Panc1 (cell line): ENCODE data around the gene ANAPC16. TPM values are rescaled to one million over a fixed set of nuclear protein-coding genes. Genes with fewer than 3 reads are reported as not detected.

Experiments used
- ATAC-seq: fragments of 200-7000 bp; cut with Tn5 transposase; 2 replicates; pipeline ENCODE4 v1.9.1; 2020; ENCODE audit warnings: mild to moderate bottlenecking, moderate library complexity
- BruUV-seq: library from RNA; stranded (reverse); fragments of 400-500 nt; replicated peaks from 2 replicates; lab custom pipeline; 2021; lab: Mats Ljungman, UMichigan
- CTCF ChIA-PET: fragments of 300-600 bp; sonication (Branson Sonifier 250); formaldehyde crosslinking; loops from one replicate; lab custom pipeline; 2022; ENCODE audit warnings: antibody characterized with exemption; lab: Charles Lee
- POLR2A ChIA-PET: fragments of 300-600 bp; sonication (Branson Sonifier 250); formaldehyde crosslinking; loops from one replicate; lab custom pipeline; 2022; ENCODE audit warnings: antibody characterized with exemption; lab: Charles Lee
- DNase-seq: peaks from one replicate; pipeline ENCODE4 v3.0.0-alpha.2; 2010; ENCODE audit warnings: low read depth, low spot score
- H3K27ac ChIP-seq: 2 replicates; pipeline ENCODE4 v1.5.1; 2011; ENCODE audit warnings: mild to moderate bottlenecking, low read length, inconsistent platforms
- H3K27me3 ChIP-seq: fragments of 200-500 bp; sonication (Bioruptor generic); 2 replicates; pipeline ENCODE4 v1.6.0; 2014; ENCODE audit warnings: low read length, inconsistent platforms; ENCODE audit not compliant: control insufficient read depth, insufficient read depth
- H3K36me3 ChIP-seq: fragments of 200-500 bp; sonication (Bioruptor generic); 2 replicates; pipeline ENCODE4 v1.5.1; 2014; ENCODE audit warnings: inconsistent platforms, mild to moderate bottlenecking, low read length, moderate library complexity; ENCODE audit not compliant: control insufficient read depth, insufficient read depth
- H3K4me1 ChIP-seq: 2 replicates; pipeline ENCODE4 v1.5.1; 2011; ENCODE audit warnings: inconsistent platforms, mild to moderate bottlenecking, low read length, moderate library complexity; ENCODE audit not compliant: control insufficient read depth, insufficient read depth
- H3K4me3 ChIP-seq, 2 experiments: 2 replicates each; pipeline ENCODE4 v1.5.1; 2011 to 2012; ENCODE audit warnings: low read depth in 2 of 2, low read length in 2 of 2, mild to moderate bottlenecking in 2 of 2, inconsistent platforms in 1 of 2, moderate library complexity in 1 of 2
- H3K9me3 ChIP-seq: fragments of 200-500 bp; sonication (Bioruptor generic); 2 replicates; pipeline ENCODE4 v1.5.1; 2014; ENCODE audit warnings: low read depth, mild to moderate bottlenecking, inconsistent platforms, low read length, moderate library complexity; ENCODE audit not compliant: control insufficient read depth, insufficient read depth
- POLR2AphosphoS5 ChIP-seq: IDR thresholded peaks from 2 replicates; pipeline ENCODE4 v1.6.1; 2012; ENCODE audit warnings: mild to moderate bottlenecking, low read depth, low read length, moderate library complexity
- SIN3A ChIP-seq: IDR thresholded peaks from 2 replicates; pipeline ENCODE4 v1.6.1; 2012; ENCODE audit warnings: low read depth, mild to moderate bottlenecking, low read length, moderate library complexity, borderline replicate concordance; ENCODE audit not compliant: insufficient read depth
- TCF7L2 ChIP-seq: IDR thresholded peaks from 2 replicates; pipeline ENCODE4 v1.6.1; 2011; ENCODE audit warnings: mild to moderate bottlenecking, low read depth, low read length, inconsistent platforms
- in situ Hi-C: cut with HindIII; loops from 2 replicates; pipeline ENCODE4 v1.10.0; 2016; ENCODE audit warnings: low sequenced_read_pairs, low pct_unique_long_range_greater_than_20kb
- intact Hi-C: fragments of 100-400 bp; cut with micrococcal nuclease; formaldehyde crosslinking; loops from one replicate; pipeline ENCODE4 v1.10.0; 2022; ENCODE audit not compliant: unreplicated experiment
- total RNA-seq: library from RNA; stranded (reverse); gene quantifications from one replicate; pipeline ENCODE4 v1.2.1, GENCODE V29; 2021; ENCODE audit not compliant: unreplicated experiment
- TF ChIP-seq, protein P1 (sequence below): fragments of 450-650 bp; IDR thresholded peaks from 2 replicates; pipeline ENCODE4 v1.5.1; 2017; ENCODE audit warnings: mild to moderate bottlenecking
- TF ChIP-seq, protein P2 (sequence below), 2 experiments: IDR thresholded peaks; 2 replicates each; pipeline ENCODE4 v1.6.1; 2011 to 2012; ENCODE audit warnings: low read depth in 2 of 2, control low read depth in 1 of 2, low read length in 1 of 2, mild to moderate bottlenecking in 1 of 2, moderate library complexity in 1 of 2; ENCODE audit not compliant: insufficient read depth in 1 of 2

Gene ANAPC16
- total RNA-seq, 1 experiment from 2014 or later, result 110 TPM

DNA sequence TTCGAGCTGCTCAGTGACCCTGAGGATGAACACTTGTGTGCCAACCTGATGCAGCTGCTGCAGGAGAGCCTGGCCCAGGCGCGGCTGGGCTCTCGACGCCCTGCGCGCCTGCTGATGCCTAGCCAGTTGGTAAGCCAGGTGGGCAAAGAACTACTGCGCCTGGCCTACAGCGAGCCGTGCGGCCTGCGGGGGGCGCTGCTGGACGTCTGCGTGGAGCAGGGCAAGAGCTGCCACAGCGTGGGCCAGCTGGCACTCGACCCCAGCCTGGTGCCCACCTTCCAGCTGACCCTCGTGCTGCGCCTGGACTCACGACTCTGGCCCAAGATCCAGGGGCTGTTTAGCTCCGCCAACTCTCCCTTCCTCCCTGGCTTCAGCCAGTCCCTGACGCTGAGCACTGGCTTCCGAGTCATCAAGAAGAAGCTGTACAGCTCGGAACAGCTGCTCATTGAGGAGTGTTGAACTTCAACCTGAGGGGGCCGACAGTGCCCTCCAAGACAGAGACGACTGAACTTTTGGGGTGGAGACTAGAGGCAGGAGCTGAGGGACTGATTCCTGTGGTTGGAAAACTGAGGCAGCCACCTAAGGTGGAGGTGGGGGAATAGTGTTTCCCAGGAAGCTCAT lies 59.0 kb downstream of the ANAPC16 start:
- intact Hi-C loops (no loop called here), in situ Hi-C loops (loop anchor here (5.0 kb wide), 1 partner anchor 37 kb away; no protein-coding TSS in a partner anchor)
- Histone ChIP-seq H3K36me3 (no peaks in the 10 kb centered on the region; the same call in 1 of the 2 replicates), H3K9me3 (no peaks in the 10 kb centered on the region), H3K4me1 (peaks cover 48% of the 10 kb centered on the region), H3K27me3 (no peaks in the 10 kb centered on the region), H3K4me3 (peak overlapping the region; percentile 93 to 99), H3K27ac (peak overlapping the region; percentile 91)
- BruUV-seq, result no TSS peak
- ATAC-seq (peak; percentile 23), DNase-seq (no peak)
- ChIA-PET POLR2A (interaction anchor here (0.6 kb wide), 2 partner anchors 23 to 81 kb away, joined by 4 read pairs; no protein-coding TSS in a partner anchor), CTCF (interaction anchor here (0.7 to 1.5 kb wide), 6 partner anchors 12 to 97 kb away, joined by 3 to 7 read pairs (median 4); no protein-coding TSS in a partner anchor)
- TF ChIP-seq, protein P1, sequence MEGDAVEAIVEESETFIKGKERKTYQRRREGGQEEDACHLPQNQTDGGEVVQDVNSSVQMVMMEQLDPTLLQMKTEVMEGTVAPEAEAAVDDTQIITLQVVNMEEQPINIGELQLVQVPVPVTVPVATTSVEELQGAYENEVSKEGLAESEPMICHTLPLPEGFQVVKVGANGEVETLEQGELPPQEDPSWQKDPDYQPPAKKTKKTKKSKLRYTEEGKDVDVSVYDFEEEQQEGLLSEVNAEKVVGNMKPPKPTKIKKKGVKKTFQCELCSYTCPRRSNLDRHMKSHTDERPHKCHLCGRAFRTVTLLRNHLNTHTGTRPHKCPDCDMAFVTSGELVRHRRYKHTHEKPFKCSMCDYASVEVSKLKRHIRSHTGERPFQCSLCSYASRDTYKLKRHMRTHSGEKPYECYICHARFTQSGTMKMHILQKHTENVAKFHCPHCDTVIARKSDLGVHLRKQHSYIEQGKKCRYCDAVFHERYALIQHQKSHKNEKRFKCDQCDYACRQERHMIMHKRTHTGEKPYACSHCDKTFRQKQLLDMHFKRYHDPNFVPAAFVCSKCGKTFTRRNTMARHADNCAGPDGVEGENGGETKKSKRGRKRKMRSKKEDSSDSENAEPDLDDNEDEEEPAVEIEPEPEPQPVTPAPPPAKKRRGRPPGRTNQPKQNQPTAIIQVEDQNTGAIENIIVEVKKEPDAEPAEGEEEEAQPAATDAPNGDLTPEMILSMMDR, result peak; percentile 91; the same call in 1 of the 2 replicates
- TF ChIP-seq, protein P2, sequence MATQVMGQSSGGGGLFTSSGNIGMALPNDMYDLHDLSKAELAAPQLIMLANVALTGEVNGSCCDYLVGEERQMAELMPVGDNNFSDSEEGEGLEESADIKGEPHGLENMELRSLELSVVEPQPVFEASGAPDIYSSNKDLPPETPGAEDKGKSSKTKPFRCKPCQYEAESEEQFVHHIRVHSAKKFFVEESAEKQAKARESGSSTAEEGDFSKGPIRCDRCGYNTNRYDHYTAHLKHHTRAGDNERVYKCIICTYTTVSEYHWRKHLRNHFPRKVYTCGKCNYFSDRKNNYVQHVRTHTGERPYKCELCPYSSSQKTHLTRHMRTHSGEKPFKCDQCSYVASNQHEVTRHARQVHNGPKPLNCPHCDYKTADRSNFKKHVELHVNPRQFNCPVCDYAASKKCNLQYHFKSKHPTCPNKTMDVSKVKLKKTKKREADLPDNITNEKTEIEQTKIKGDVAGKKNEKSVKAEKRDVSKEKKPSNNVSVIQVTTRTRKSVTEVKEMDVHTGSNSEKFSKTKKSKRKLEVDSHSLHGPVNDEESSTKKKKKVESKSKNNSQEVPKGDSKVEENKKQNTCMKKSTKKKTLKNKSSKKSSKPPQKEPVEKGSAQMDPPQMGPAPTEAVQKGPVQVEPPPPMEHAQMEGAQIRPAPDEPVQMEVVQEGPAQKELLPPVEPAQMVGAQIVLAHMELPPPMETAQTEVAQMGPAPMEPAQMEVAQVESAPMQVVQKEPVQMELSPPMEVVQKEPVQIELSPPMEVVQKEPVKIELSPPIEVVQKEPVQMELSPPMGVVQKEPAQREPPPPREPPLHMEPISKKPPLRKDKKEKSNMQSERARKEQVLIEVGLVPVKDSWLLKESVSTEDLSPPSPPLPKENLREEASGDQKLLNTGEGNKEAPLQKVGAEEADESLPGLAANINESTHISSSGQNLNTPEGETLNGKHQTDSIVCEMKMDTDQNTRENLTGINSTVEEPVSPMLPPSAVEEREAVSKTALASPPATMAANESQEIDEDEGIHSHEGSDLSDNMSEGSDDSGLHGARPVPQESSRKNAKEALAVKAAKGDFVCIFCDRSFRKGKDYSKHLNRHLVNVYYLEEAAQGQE (IDR thresholded peaks at IDR 0.05; ENCODE audit: insufficient read depth in 1 of 2, low read depth in 2 of 2, low read length in 1 of 2), result peak in 1 of 2 experiments; percentile 42; a peak in 2 of 4 replicates
- TF ChIP-seq TCF7L2 (no peak), SIN3A (no peak), POLR2AphosphoS5 (peak; percentile 37; the same call in 1 of the 2 replicates)

GRCh38 chr10:72275351-72276012 lies 59.7 kb downstream of the ANAPC16 start:
- Histone ChIP-seq H3K36me3 (no peaks in the 10 kb centered on the region; the same call in 1 of the 2 replicates), H3K4me1 (peaks cover 48% of the 10 kb centered on the region), H3K27me3 (no peaks in the 10 kb centered on the region), H3K27ac (peak overlapping the region; percentile 91), H3K4me3 (peak overlapping the region; percentile 93 to 99), H3K9me3 (no peaks in the 10 kb centered on the region)
- TF ChIP-seq POLR2AphosphoS5, result peak; percentile 52; the same call in 1 of the 2 replicates
- TF ChIP-seq, protein P1, result no peak
- TF ChIP-seq, protein P2 (IDR thresholded peaks at IDR 0.05; ENCODE audit: insufficient read depth in 1 of 2, low read depth in 2 of 2, low read length in 1 of 2), result no peak
- peak; percentile 81; the same call in 1 of the 2 replicates for TF ChIP-seq SIN3A
- no TSS peak for BruUV-seq
- DNase-seq (no peak), ATAC-seq (no peak)
- intact Hi-C loops, result loop anchor here (2.0 kb wide), 1 partner anchor 53 kb away; no protein-coding TSS in a partner anchor
- POLR2A ChIA-PET, result interaction anchor here (0.6 kb wide), 2 partner anchors 23 to 82 kb away, joined by 4 read pairs; no protein-coding TSS in a partner anchor
- in situ Hi-C loops, result loop anchor here (5.0 kb wide), 1 partner anchor 37 kb away; no protein-coding TSS in a partner anchor
- CTCF ChIA-PET, result interaction anchor here (0.7 to 1.5 kb wide), 7 partner anchors 12 to 214 kb away, joined by 3 to 7 read pairs (median 3); no protein-coding TSS in a partner anchor
